ENCODE measurements around the gene SETX.
A peak's percentile ranks its signal among the peaks of the same experiment; 100 is the strongest.

The SETX gene

DNA sequence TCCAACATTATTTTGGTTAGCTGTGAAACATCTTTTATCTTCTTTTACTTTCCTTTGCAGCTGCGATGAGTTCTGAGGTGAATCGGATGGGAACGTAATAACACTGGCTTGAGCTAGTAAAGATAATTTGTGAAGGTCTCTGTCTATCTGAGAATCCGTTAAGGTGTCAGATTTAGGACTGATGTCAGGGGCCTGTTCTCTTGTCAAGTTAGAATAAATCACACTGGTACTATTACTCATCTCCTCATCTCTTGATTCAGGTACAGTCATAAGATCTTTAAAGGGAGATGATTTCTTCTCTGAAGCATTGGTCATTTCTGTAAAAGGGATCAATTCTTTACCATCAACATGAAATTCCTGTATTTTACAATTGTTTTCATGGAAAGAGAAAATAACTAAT, 26.2 kb downstream of the SETX start:
- DNase-seq: no peak
- TF ChIP-seq GATA1 (IDR thresholded peaks at IDR 0.05; ENCODE audit: low read depth, low read length): no peak
- no peak for TF ChIP-seq POLR2A (IDR thresholded peaks at IDR 0.05; ENCODE audit: low read length)

DNA sequence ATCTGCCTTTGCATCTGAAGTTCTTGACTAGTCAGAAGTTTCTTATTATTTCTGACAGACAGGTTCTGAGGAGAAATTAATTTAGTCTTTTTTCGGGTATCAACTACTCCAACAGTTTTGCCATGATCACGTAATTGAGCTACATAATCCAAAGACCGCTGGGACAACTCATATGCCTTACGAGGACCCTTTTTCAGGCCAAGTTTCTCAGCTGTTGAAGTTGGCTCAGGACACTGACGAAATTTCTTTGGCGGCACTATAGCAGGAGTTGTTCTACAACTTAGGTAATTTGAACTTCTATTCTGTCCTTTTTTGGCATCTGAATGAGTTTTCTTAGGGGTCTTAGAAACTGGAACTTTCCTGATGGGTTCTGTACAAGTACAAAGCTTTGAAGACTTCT, 27.2 kb downstream of the SETX start:
- TF ChIP-seq POLR2A (IDR thresholded peaks at IDR 0.05; ENCODE audit: low read length): no peak
- no peak for TF ChIP-seq GATA1 (IDR thresholded peaks at IDR 0.05; ENCODE audit: low read depth, low read length)
- DNase-seq: no peak

DNA sequence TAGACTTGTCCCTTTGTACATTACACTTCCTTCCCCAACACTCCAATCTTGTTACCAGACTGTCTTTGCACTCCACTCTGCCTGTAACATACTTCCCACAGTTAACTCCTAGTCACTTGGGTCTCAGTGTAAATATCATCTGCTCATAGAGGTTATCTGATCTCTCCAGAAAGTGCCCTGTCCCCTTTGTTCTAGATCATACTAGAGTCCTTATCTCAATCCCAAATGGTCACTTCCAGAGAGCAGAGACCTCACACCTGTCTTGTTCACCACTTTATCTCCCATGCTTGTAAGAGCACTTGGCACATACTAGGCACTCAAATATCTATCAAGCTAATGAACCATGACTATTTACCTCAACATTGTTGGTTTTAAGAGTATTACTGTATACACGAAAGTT, 30.4 kb downstream of the SETX start:
- TF ChIP-seq POLR2A (IDR thresholded peaks at IDR 0.05; ENCODE audit: low read length) (no peak), GATA1 (IDR thresholded peaks at IDR 0.05; ENCODE audit: low read depth, low read length) (no peak)
- peak; percentile 12 to 56 for DNase-seq

DNA sequence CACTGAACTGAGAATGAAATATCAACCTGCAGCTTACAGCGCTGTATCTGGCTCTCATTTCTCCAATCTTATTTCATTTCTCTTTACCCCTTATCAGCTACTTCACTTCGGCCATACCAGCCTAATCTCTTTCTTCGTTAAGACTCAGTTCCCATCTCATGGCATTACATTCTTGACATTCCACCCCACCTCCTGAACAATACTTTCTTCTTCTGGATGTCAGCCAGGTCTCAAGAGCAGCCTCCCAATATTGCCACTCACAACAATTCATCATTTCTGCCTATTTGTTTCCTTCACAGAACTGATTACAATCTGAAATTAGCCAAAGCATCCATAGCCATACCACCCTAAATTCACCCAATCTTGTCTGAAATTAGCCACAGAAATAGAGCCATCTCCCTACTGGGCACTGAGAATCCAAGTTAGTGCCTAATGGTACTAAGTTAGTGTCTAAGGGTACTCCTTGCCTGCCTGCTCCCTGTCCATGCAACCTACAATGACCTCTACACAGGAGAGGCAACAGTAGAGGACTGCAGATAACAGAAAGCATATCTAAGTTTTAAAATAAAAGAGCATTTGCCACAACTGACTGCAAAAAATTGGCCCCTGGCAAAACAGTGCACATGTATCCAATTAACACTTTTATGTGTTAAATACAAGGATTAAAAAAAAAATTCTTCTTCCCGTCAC, 35.2 kb downstream of the SETX start:
- DNase-seq: no peak

DNA sequence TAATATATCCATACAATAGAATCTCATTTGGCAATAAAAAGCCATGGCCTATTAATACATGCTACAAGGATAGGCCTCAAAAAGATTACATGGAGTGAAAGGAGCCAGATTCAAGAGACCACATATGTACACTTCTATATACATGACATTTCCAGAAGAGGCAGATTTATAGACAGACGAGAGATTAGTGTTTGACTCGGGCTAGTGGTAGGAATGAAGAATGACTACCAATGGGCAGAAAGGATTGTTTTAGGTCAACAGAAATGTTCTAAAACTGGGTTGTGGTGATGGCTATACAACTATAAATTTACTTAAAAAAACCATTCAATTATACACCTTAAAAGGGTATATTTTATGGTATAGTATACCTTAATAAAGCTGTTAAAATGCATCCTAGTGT, 41.9 kb downstream of the SETX start:
- TF ChIP-seq POLR2A (IDR thresholded peaks at IDR 0.05; ENCODE audit: low read length) (no peak), GATA1 (IDR thresholded peaks at IDR 0.05; ENCODE audit: low read depth, low read length) (no peak)

More for the DNA sequence above, 35.2 kb downstream of the SETX start:
- no peak for TF ChIP-seq GATA1 (IDR thresholded peaks at IDR 0.05; ENCODE audit: low read depth, low read length)
- no peak for TF ChIP-seq POLR2A (IDR thresholded peaks at IDR 0.05; ENCODE audit: low read length)

DNA sequence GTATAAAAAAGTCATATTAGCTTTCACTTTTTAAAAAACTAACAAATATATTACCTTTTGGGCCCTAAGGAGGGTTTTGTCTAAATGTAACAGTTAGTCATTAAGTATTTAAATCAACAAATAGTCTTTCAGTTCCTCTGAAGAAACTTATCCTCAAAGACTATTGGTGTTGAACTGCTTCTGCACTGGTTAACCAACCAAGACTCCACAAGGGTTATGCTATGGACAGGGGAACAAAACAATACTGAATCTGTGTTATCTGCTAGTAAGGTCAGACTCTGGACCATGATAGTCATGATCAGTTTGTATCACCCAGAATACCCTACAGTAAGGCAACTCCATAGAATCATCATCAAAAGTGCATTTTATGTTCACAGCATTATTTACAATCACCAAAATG, 42.4 kb downstream of the SETX start:
- TF ChIP-seq POLR2A (IDR thresholded peaks at IDR 0.05; ENCODE audit: low read length): no peak
- TF ChIP-seq GATA1 (IDR thresholded peaks at IDR 0.05; ENCODE audit: low read depth, low read length): no peak
- no peak for DNase-seq

More for the DNA sequence above, 41.9 kb downstream of the SETX start:
- DNase-seq: no peak

DNA sequence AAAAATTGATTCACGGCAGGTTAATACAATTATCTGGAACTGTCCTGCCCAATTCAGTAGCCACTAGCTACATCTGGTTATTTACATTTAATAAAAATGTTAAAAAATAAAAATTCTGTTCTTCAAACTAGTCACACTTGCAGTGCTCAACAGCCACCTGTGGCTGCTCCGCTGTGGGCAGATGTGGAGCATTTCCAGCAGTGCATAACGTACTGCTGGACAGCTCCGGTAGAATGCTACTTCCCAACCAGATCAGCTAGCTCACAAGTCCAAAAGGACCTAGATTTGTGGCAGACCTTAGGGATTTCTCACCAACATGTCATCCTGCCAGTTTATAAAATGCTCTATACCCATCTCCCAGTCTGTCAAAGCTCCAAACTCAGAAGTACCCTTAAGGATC, 42.8 kb downstream of the SETX start:
- TF ChIP-seq POLR2A (IDR thresholded peaks at IDR 0.05; ENCODE audit: low read length) (no peak), GATA1 (IDR thresholded peaks at IDR 0.05; ENCODE audit: low read depth, low read length) (no peak)
- DNase-seq: no peak

DNA sequence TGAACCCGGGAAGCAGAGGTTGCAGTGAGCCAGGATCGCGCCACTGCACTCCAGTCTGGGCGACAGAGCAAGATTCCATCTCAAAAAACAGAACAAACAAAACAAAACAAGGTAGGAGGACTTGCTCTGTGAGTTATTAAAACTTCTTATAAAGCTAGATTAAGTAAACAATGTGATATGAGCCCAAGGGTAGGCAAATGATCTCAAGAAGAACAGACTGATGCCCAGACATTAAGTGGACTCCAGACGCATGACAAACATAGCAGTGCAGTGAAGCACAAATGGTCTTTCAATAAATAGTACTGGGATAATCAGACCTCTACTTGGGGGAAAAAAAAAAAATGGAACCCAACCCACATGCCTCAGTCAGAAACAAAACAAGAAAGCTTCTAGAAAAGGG, 45.7 kb downstream of the SETX start:
- DNase-seq: no peak
- TF ChIP-seq POLR2A (IDR thresholded peaks at IDR 0.05; ENCODE audit: low read length) (no peak), GATA1 (IDR thresholded peaks at IDR 0.05; ENCODE audit: low read depth, low read length) (no peak)

DNA sequence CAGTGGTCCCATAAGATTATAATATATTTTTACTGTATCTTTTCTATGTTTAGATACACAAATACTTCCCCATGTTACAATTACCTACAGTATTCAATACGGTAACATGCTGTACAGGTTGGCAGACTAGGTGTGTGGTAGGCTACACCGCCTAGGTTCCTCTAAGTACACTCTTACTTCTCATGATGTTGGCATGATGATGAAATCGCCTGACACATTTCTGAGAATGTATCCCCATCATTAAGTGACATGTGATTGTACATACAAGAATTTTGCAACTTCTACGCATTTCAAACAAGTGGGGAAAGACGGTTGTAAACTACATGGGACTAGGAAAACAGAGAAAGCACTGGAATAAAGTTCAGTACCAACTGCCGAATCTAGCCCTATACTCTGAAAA, 53.3 kb downstream of the SETX start:
- DNase-seq: peak; percentile 30 to 74
- TF ChIP-seq POLR2A (IDR thresholded peaks at IDR 0.05; ENCODE audit: low read length) (no peak), GATA1 (IDR thresholded peaks at IDR 0.05; ENCODE audit: low read depth, low read length) (no peak)

DNA sequence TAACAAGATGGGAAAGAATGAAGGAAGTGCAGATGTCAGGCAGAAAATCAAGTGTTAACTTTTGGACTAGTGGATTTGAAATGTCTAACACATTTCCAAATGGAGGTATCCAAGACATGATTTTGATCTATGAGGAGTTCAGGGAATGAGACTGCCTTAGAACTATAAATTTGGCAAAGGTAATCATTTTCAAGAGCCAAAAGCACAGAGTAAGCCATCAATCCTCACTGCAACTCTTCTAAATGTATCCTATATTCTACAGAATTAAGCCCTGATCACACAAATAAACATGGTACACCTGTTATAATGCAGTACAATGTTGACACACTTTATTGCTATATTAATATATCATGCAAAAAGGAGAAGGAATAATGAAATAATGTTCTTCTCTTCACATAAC, 55.6 kb downstream of the SETX start:
- DNase-seq: no peak
- TF ChIP-seq GATA1 (IDR thresholded peaks at IDR 0.05; ENCODE audit: low read depth, low read length) (no peak), POLR2A (IDR thresholded peaks at IDR 0.05; ENCODE audit: low read length) (no peak)

DNA sequence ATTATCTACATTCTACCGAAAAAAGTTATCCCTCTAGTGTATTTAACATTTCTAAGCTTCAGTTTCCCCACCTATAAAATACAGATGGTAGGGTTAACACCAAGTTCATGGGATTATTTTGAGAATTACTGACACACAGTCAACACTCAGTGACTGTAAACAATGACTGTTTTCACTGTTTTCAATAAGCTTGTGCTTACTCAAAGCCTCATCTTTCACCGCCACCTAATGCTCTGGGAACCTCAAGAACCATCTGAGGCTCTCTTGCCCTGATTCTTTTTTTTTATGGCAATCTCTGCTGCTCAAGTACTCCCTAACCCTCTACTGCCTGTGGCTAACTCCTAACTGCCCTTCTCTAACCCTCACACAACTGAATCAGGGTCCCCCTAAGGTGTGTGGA, 59.6 kb downstream of the SETX start:
- TF ChIP-seq POLR2A (IDR thresholded peaks at IDR 0.05; ENCODE audit: low read length) (no peak), GATA1 (IDR thresholded peaks at IDR 0.05; ENCODE audit: low read depth, low read length) (no peak)
- no peak for DNase-seq

DNA sequence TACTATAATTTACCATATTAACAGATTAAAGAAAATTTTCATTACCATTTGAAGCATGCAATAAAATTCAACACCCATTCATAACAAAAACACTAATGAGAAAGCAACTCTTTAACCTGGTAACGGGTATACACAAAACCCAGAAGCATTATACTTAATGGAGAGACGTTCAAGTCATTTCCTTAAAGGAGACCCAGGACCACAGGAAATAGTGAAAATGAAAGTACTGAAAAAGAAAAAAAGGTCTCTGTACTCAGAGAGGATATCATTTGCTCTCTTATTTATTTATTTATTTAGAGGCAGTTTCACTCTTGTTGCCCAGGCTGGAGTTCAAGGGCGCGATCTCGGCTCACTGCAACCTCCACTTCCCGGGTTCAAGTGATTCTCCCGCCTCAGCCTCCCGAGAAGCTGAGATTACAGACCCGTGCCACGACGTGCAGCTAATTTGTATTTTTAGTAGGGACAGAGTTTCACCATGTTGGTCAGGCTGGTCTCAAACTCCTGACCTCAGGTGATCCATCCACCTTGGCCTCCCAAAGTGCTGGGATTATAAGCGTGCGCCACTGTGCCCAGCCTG, 61.6 kb downstream of the SETX start:
- TF ChIP-seq POLR2A (IDR thresholded peaks at IDR 0.05; ENCODE audit: low read length): no peak
- no peak for TF ChIP-seq GATA1 (IDR thresholded peaks at IDR 0.05; ENCODE audit: low read depth, low read length)
- no peak for DNase-seq

DNA sequence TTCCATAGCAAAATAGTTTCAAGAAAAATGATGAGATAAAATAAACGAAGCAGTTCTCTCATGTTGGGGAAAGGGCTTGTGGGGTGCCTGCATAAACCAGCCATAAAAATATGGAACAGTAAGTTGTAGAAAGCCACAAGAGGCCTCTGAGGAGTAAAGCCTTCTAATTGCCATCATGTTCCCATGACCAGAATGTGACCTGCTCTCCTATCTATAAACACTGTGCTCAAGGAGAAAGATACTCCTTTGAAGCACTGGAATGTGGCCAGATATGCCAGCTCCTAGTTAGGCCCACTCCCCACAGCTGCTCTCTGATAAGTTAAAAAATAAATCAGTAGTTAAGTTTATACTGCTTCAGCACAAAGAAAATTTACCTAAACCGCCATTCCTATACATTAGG, 65.8 kb downstream of the SETX start:
- TF ChIP-seq POLR2A (IDR thresholded peaks at IDR 0.05; ENCODE audit: low read length) (no peak), GATA1 (IDR thresholded peaks at IDR 0.05; ENCODE audit: low read depth, low read length) (no peak)
- peak; percentile 36 to 58 for DNase-seq

DNA sequence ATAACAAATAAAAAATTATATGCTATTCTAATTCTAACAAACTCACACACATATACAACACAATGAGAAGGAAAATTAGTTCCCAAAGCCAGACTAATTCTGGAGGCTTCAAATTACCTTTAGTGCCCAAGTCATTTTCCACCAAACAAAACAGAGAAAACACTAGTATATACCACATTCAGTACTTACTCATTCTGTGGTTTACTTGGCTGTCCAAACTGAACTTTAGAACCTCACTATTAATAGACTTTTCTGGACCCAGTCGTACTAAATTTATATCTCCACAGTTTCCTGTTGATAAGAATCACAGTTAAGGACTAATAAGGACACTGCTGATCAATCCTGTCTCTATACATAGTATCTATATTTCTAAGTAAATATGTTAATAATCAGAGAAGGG, 66.4 kb downstream of the SETX start:
- TF ChIP-seq GATA1 (IDR thresholded peaks at IDR 0.05; ENCODE audit: low read depth, low read length): no peak
- no peak for TF ChIP-seq POLR2A (IDR thresholded peaks at IDR 0.05; ENCODE audit: low read length)
- DNase-seq: no peak

DNA sequence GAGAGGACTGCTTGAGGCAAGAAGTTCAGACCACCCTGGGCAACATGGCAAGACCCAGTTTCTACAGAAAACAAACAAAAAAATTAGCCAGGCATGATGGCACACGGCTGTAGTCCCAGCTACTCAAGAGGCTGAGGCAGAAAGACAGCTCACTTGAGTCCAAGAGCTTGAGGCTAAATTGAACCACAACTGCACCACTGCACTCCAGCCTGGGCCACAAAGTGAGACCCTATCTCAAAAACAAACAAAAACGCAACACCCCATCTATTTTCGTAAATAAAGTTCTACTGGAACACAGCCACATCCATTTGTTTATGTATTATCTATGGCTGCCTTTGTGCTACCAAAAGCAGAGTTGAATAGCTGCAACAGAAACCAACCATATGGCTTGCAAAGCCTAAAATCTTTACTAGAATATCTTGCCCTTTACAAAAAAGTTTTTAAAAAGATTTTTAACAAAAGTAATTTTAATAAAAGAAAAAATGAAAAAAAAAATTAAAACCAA, 67.5 kb downstream of the SETX start:
- DNase-seq: no peak
- TF ChIP-seq GATA1 (IDR thresholded peaks at IDR 0.05; ENCODE audit: low read depth, low read length): no peak
- no peak for TF ChIP-seq POLR2A (IDR thresholded peaks at IDR 0.05; ENCODE audit: low read length)

Data from erythroblast (primary cell).